Activated B cell treated with CpG ODN at 0.5 μM for 24 hours (primary cell): ENCODE data around the gene ATP9A. TPM values are rescaled to one million over a fixed set of nuclear protein-coding genes. Genes with fewer than 3 reads are reported as not detected.
A peak's percentile ranks its signal among the peaks of the same experiment; 100 is the strongest.

Experiments
- ATAC-seq: fragments of 200-7000 bp; cut with Tn5 transposase; one replicate; pipeline ENCODE4 v1.10.0; 2021; ENCODE audit warnings: low read depth, mild to moderate bottlenecking, moderate library complexity
- CTCF ChIA-PET: fragments of 350-600 bp; sonication (Branson Sonifier 250); formaldehyde crosslinking; loops from one replicate; lab custom pipeline; 2021; ENCODE audit warnings: antibody characterized with exemption; lab: Charles Lee
- POLR2A ChIA-PET: fragments of 350-600 bp; sonication (Branson Sonifier 250); formaldehyde crosslinking; loops from one replicate; lab custom pipeline; 2021; ENCODE audit warnings: antibody characterized with exemption; lab: Charles Lee
- DNase-seq: peaks from one replicate; pipeline ENCODE4 v3.0.0; 2022
- H3K27ac Mint-ChIP-seq: one replicate; pipeline ENCODE4 v1.8.0; 2020; ENCODE audit warnings: mixed read lengths
- H3K27me3 Mint-ChIP-seq: one replicate; pipeline ENCODE4 v1.8.0; 2021; ENCODE audit warnings: mixed read lengths
- H3K36me3 Mint-ChIP-seq: one replicate; pipeline ENCODE4 v1.8.0; 2021; ENCODE audit warnings: low read depth, mixed read lengths
- H3K4me1 Mint-ChIP-seq: one replicate; pipeline ENCODE4 v1.8.0; 2021; ENCODE audit warnings: mixed read lengths
- H3K4me3 Mint-ChIP-seq: one replicate; pipeline ENCODE4 v1.8.0; 2020; ENCODE audit warnings: mild to moderate bottlenecking, mixed read lengths
- H3K9me3 Mint-ChIP-seq: one replicate; pipeline ENCODE4 v1.8.0; 2020; ENCODE audit warnings: mixed read lengths
- CTCF ChIP-seq: fragments of 200-600 bp; IDR thresholded peaks from one replicate; pipeline ENCODE4 v1.8.0; 2022; ENCODE audit warnings: antibody characterized with exemption, mild to moderate bottlenecking
- intact Hi-C: fragments of 100-400 bp; cut with micrococcal nuclease; formaldehyde crosslinking; loops from one replicate; pipeline ENCODE4 v1.15.1; 2024
- total RNA-seq: library from RNA; stranded (reverse); gene quantifications from 2 replicates; pipeline ENCODE4 v1.2.3, GENCODE V29; 2022

Gene ATP9A
- total RNA-seq, 1 donor from 2014 or later = 0.07 TPM

GRCh38 chr20:51628533-51629398 lies 139.4 kb downstream of the ATP9A start:
- CTCF ChIA-PET = interaction anchor here (1.5 kb wide), 1 partner anchor 641 kb away, joined by 5 read pairs; no protein-coding TSS in a partner anchor

DNA sequence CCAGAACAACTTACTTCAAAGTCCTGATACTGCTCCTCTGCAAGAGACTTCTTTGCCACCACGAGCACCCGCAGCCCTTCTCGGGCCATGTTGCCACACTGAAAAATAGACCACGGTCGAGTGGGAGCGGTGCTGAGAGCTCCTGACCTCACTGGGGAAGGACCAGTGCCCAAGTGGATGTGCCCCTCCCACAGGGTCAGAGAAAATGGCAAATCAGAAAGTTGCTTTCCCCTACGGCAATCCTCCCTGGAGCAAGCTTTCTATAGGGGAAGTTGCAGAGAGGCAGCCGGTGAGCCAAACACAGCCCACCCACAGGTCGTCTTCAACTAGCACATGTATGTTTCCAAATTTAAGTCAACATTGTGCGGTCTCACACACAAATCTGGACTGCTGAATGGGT lies 140.6 kb downstream of the ATP9A start:
- H3K36me3 Mint-ChIP-seq = no peaks in the 10 kb centered on the region
- peaks cover 49% of the 10 kb centered on the region for H3K27me3 Mint-ChIP-seq
- ChIA-PET CTCF (interaction anchor here (1.5 kb wide), 1 partner anchor 640 kb away, joined by 5 read pairs; no protein-coding TSS in a partner anchor), POLR2A (no interaction called here)
- H3K4me3 Mint-ChIP-seq = no peak overlapping the region
- intact Hi-C loops = loop anchor here (10.0 kb wide), 1 partner anchor 403 kb away; no protein-coding TSS in a partner anchor
- no peak for DNase-seq
- no peak overlapping the region for H3K27ac Mint-ChIP-seq
- TF ChIP-seq CTCF = no peak
- H3K9me3 Mint-ChIP-seq = no peaks in the 10 kb centered on the region
- no peak for ATAC-seq
- H3K4me1 Mint-ChIP-seq = no peaks in the 10 kb centered on the region

More at GRCh38 chr20:51628533-51629398, 139.4 kb downstream of the ATP9A start:
- ATAC-seq (no peak), DNase-seq (no peak)
- no peaks in the 10 kb centered on the region for H3K9me3 Mint-ChIP-seq
- H3K36me3 Mint-ChIP-seq = no peaks in the 10 kb centered on the region
- intact Hi-C loops = loop anchor here (10.0 kb wide), 1 partner anchor 404 kb away; no protein-coding TSS in a partner anchor
- H3K4me1 Mint-ChIP-seq = no peaks in the 10 kb centered on the region
- no peak overlapping the region for H3K27ac Mint-ChIP-seq
- no peak overlapping the region for H3K4me3 Mint-ChIP-seq
- TF ChIP-seq CTCF = no peak
- POLR2A ChIA-PET = interaction anchor here (0.6 kb wide), 1 partner anchor 39 kb away, joined by 4 read pairs; no protein-coding TSS in a partner anchor
- H3K27me3 Mint-ChIP-seq = peaks cover 51% of the 10 kb centered on the region

DNA sequence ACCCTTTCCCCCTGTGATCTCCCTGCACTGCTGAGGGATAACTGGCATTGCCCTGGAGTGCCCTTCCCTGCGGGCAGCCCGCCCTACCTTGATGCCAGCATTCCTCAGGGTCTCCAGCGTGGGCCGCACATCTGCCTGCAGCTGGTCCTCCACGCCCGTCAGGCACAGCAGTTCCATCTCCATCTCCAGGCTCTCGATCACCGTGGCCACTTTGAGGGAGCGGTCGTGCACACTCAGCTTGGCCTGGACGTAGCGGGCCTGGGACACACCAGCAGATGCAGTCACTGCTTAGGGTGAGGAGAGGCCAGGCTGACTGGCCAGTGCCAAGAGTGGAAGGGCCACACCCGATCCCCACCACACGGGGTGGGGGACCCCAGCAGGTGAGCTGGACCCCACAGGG lies 143.1 kb downstream of the ATP9A start:
- Mint-ChIP-seq H3K27me3 (peaks cover 26% of the 10 kb centered on the region), H3K27ac (no peak overlapping the region), H3K4me3 (no peak overlapping the region), H3K36me3 (no peaks in the 10 kb centered on the region), H3K4me1 (no peaks in the 10 kb centered on the region), H3K9me3 (no peaks in the 10 kb centered on the region)
- ATAC-seq (no peak), DNase-seq (no peak)
- intact Hi-C loops = loop anchor here (2.0 to 10.0 kb wide), 2 partner anchors 318 to 400 kb away; no protein-coding TSS in a partner anchor
- POLR2A ChIA-PET = no interaction called here
- CTCF ChIA-PET = interaction anchor here (0.5 to 1.4 kb wide), 4 partner anchors 30 to 1589 kb away, joined by 3 to 8 read pairs (median 4); no protein-coding TSS in a partner anchor
- no peak for TF ChIP-seq CTCF

- peak; percentile 64 for ATAC-seq
- intact Hi-C loops = loop anchor here (1.0 to 10.0 kb wide), 6 partner anchors 29 to 637 kb away; no protein-coding TSS in a partner anchor
- Mint-ChIP-seq H3K4me3 (no peak overlapping the region), H3K27ac (no peak overlapping the region), H3K36me3 (no peaks in the 10 kb centered on the region), H3K27me3 (peaks cover 18% of the 10 kb centered on the region), H3K4me1 (peaks cover 2% of the 10 kb centered on the region), H3K9me3 (no peaks in the 10 kb centered on the region)
- peak; percentile 55 for DNase-seq
- TF ChIP-seq CTCF = no peak
- ChIA-PET CTCF (interaction anchor here (0.6 to 3.6 kb wide), 15 partner anchors 27 to 1617 kb away, joined by 3 to 36 read pairs (median 3); no protein-coding TSS in a partner anchor), POLR2A (interaction anchor here (0.7 kb wide), 1 partner anchor 16 kb away, joined by 3 read pairs; no protein-coding TSS in a partner anchor)
Observed at GRCh38 chr20:51624157-51624731, 143.9 kb downstream of the ATP9A start.
